Measurements from ENCODE around the gene SYCE3.

DNA sequence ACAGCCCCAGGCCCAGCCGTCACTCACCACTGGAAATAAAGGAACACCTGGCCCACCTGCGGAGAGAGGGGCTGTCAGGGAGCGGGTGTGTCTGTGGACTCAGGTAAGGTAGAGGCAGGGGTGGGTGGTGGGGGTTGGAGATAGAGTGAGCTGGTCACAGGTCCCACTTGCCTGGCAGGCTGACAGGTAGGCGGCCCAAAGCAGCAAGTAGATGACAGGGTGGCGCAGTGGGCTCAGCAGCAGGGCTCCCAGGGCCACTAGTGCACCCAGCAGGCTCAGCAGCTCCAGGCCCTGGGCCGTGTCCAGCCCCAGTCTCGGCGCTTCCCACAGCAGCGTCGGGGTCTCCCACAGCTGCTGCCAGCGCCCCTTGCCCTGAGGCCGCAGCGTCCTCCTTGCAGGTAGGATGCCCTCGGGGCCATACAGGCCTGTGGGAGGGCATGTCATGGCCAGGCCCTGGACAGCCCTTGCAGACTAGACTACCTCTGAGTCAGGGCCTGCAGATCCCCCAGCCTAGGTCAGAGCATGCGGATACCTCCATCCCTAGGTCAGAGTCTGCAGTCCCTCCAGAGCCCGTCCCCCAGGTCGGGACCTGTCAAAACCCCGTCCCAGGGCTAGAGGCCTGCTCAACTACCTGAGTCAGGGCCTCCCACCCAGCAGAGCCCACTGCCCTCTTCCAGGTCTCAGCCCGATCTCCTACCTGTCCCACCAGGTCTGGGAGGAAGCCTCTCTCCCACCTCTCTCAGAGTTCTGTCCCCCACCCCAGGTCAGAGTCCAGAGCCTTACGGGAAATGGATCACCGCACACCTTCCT, 55.9 kb downstream of the SYCE3 start:
- TF ChIP-seq GLIS3 (CRISPR knock-in tag; IDR thresholded peaks at IDR 0.05) (no peak), ISL1 (CRISPR knock-in tag; IDR thresholded peaks at IDR 0.05) (no peak), ZFP3 (CRISPR knock-in tag; IDR thresholded peaks at IDR 0.05) (no peak), ZNF8 (CRISPR knock-in tag; IDR thresholded peaks at IDR 0.05) (no peak), RARB (CRISPR knock-in tag; IDR thresholded peaks at IDR 0.05) (no peak)
- TF ChIP-seq, protein P1, sequence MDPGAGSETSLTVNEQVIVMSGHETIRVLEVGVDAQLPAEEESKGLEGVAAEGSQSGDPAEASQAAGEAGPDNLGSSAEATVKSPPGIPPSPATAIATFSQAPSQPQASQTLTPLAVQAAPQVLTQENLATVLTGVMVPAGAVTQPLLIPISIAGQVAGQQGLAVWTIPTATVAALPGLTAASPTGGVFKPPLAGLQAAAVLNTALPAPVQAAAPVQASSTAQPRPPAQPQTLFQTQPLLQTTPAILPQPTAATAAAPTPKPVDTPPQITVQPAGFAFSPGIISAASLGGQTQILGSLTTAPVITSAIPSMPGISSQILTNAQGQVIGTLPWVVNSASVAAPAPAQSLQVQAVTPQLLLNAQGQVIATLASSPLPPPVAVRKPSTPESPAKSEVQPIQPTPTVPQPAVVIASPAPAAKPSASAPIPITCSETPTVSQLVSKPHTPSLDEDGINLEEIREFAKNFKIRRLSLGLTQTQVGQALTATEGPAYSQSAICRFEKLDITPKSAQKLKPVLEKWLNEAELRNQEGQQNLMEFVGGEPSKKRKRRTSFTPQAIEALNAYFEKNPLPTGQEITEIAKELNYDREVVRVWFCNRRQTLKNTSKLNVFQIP (CRISPR knock-in tag; IDR thresholded peaks at IDR 0.05; ENCODE audit: borderline replicate concordance, low read depth): no peak
- TF ChIP-seq, protein P2, sequence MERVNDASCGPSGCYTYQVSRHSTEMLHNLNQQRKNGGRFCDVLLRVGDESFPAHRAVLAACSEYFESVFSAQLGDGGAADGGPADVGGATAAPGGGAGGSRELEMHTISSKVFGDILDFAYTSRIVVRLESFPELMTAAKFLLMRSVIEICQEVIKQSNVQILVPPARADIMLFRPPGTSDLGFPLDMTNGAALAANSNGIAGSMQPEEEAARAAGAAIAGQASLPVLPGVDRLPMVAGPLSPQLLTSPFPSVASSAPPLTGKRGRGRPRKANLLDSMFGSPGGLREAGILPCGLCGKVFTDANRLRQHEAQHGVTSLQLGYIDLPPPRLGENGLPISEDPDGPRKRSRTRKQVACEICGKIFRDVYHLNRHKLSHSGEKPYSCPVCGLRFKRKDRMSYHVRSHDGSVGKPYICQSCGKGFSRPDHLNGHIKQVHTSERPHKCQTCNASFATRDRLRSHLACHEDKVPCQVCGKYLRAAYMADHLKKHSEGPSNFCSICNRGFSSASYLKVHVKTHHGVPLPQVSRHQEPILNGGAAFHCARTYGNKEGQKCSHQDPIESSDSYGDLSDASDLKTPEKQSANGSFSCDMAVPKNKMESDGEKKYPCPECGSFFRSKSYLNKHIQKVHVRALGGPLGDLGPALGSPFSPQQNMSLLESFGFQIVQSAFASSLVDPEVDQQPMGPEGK (CRISPR knock-in tag; IDR thresholded peaks at IDR 0.05; ENCODE audit: borderline replicate concordance): no peak
- TF ChIP-seq, protein P3, sequence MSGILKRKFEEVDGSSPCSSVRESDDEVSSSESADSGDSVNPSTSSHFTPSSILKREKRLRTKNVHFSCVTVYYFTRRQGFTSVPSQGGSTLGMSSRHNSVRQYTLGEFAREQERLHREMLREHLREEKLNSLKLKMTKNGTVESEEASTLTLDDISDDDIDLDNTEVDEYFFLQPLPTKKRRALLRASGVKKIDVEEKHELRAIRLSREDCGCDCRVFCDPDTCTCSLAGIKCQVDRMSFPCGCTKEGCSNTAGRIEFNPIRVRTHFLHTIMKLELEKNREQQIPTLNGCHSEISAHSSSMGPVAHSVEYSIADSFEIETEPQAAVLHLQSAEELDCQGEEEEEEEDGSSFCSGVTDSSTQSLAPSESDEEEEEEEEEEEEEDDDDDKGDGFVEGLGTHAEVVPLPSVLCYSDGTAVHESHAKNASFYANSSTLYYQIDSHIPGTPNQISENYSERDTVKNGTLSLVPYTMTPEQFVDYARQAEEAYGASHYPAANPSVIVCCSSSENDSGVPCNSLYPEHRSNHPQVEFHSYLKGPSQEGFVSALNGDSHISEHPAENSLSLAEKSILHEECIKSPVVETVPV (CRISPR knock-in tag; IDR thresholded peaks at IDR 0.05): no peak
- TF ChIP-seq, protein P4, sequence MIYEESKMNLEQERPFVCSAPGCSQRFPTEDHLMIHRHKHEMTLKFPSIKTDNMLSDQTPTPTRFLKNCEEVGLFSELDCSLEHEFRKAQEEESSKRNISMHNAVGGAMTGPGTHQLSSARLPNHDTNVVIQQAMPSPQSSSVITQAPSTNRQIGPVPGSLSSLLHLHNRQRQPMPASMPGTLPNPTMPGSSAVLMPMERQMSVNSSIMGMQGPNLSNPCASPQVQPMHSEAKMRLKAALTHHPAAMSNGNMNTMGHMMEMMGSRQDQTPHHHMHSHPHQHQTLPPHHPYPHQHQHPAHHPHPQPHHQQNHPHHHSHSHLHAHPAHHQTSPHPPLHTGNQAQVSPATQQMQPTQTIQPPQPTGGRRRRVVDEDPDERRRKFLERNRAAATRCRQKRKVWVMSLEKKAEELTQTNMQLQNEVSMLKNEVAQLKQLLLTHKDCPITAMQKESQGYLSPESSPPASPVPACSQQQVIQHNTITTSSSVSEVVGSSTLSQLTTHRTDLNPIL (CRISPR knock-in tag; IDR thresholded peaks at IDR 0.05; ENCODE audit: low read depth): no peak

Measured in SK-N-SH treated with all-trans-retinoic acid at 6 μM for 48 hours (cell line).